HepG2 (cell line): ENCODE results near the gene RAC3. TPM values are rescaled to one million over a fixed set of nuclear protein-coding genes. Genes with fewer than 3 reads are reported as not detected.

Source experiments
- EEA1 ChIP-seq: sonication (generic); formaldehyde crosslinking; IDR thresholded peaks from 2 replicates; pipeline ENCODE4 v1.5.1; 2020; ENCODE audit warnings: mild to moderate bottlenecking, missing genetic modification reagents, borderline replicate concordance
- FIP1L1 ChIP-seq: fragments of 200-400 bp; formaldehyde crosslinking; IDR thresholded peaks from 2 replicates; pipeline ENCODE4 v1.6.1; 2018; ENCODE audit warnings: low read depth, mild to moderate bottlenecking, low read length, moderate library complexity, borderline replicate concordance; ENCODE audit not compliant: insufficient read depth
- GATA4 ChIP-seq: sonication (generic); IDR thresholded peaks from 2 replicates; pipeline ENCODE4 v1.6.1; 2016; ENCODE audit warnings: antibody characterized with exemption, low read depth, borderline replicate concordance
- MLLT10 ChIP-seq: sonication (generic); formaldehyde crosslinking; IDR thresholded peaks from 2 replicates; pipeline ENCODE4 v1.4.0; 2020; ENCODE audit warnings: missing genetic modification reagents
- MLX ChIP-seq: IDR thresholded peaks from 2 replicates; pipeline ENCODE4 v1.6.1; 2016
- NRL ChIP-seq: sonication (generic); formaldehyde crosslinking; IDR thresholded peaks from 2 replicates; pipeline ENCODE4 v1.5.0; 2020; ENCODE audit warnings: missing genetic modification reagents, mild to moderate bottlenecking, moderate library complexity, borderline replicate concordance
- PRMT3 ChIP-seq: sonication (generic); formaldehyde crosslinking; IDR thresholded peaks from 2 replicates; pipeline ENCODE4 v1.8.1; 2022; ENCODE audit warnings: low read depth, mild to moderate bottlenecking, moderate library complexity, missing genetic modification reagents, borderline replicate concordance
- RAD51 ChIP-seq: fragments of 450-650 bp; IDR thresholded peaks from 2 replicates; pipeline ENCODE4 v1.6.1; 2016; ENCODE audit warnings: borderline replicate concordance
- RARA ChIP-seq: IDR thresholded peaks from 2 replicates; pipeline ENCODE4 v1.6.1; 2016; ENCODE audit warnings: missing genetic modification reagents, missing compliant biosample characterization
- RFX1 ChIP-seq: fragments of 450-650 bp; IDR thresholded peaks from 2 replicates; pipeline ENCODE4 v1.6.1; 2017
- SUZ12 ChIP-seq: fragments of 150-350 bp; IDR thresholded peaks from 2 replicates; pipeline ENCODE4 v1.6.1; 2014; ENCODE audit warnings: low read depth, low read length
- TBX2 ChIP-seq: sonication (generic); formaldehyde crosslinking; IDR thresholded peaks from 2 replicates; pipeline ENCODE4 v1.5.0; 2020; ENCODE audit warnings: missing genetic modification reagents, mild to moderate bottlenecking, borderline replicate concordance
- ZBTB38 ChIP-seq: sonication (generic); formaldehyde crosslinking; IDR thresholded peaks from 2 replicates; pipeline ENCODE4 v1.5.1; 2020; ENCODE audit warnings: mild to moderate bottlenecking, missing genetic modification reagents
- ZBTB7A ChIP-seq: sonication (generic); formaldehyde crosslinking; IDR thresholded peaks from 2 replicates; pipeline ENCODE4 v1.8.0; 2022; ENCODE audit warnings: mild to moderate bottlenecking, missing genetic modification reagents
- ZFP36L1 ChIP-seq: sonication (generic); formaldehyde crosslinking; IDR thresholded peaks from 2 replicates; pipeline ENCODE4 v1.8.0; 2022; ENCODE audit warnings: mild to moderate bottlenecking, missing genetic modification reagents, moderate library complexity
- ZNF101 ChIP-seq: sonication (generic); formaldehyde crosslinking; IDR thresholded peaks from 2 replicates; pipeline ENCODE4 v1.4.0; 2020; ENCODE audit warnings: mild to moderate bottlenecking, low read depth, missing genetic modification reagents, borderline replicate concordance
- ZNF350 ChIP-seq: sonication (generic); formaldehyde crosslinking; IDR thresholded peaks from 2 replicates; pipeline ENCODE4 v1.4.0; 2020; ENCODE audit warnings: mild to moderate bottlenecking, low read depth, missing genetic modification reagents, borderline replicate concordance
- ZNF414 ChIP-seq: sonication (generic); formaldehyde crosslinking; IDR thresholded peaks from 2 replicates; pipeline ENCODE4 v1.5.0; 2020; ENCODE audit warnings: missing genetic modification reagents
- ZSCAN5A ChIP-seq: sonication (generic); formaldehyde crosslinking; IDR thresholded peaks from 2 replicates; pipeline ENCODE4 v1.8.0; 2022; ENCODE audit warnings: mild to moderate bottlenecking, missing genetic modification reagents, borderline replicate concordance
- polyA plus RNA-seq, 8 experiments: library from polyadenylated mRNA; depleted of rRNA in 3 of 8; stranded (reverse) in 7 of 8; unstranded in 1 of 8; fragments of >200 nt; fragmentation: Illumina TruSeq in 4 of 8; extraction: Trizol in 4 of 8; gene quantifications; 2 replicates each; pipeline versions ENCODE4 v1.2.1 to v1.2.3, GENCODE V29; 2011 to 2016; ENCODE audit warnings: low read depth in 4 of 8, missing spikeins in 1 of 8, mixed read lengths in 1 of 8; ENCODE audit not compliant: insufficient read depth in 1 of 8
- total RNA-seq, 5 experiments: library from RNA; depleted of rRNA; stranded (reverse); fragments of >200 nt; fragmentation: Illumina TruSeq; extraction: Trizol; gene quantifications; 2 replicates each; pipeline ENCODE4 v1.2.3, GENCODE V29; 2016; ENCODE audit warnings: low read depth in 1 of 5
- TF ChIP-seq, protein P1 (sequence below): sonication (generic); formaldehyde crosslinking; IDR thresholded peaks from 2 replicates; pipeline ENCODE4 v1.4.0; 2020; ENCODE audit warnings: missing genetic modification reagents
- TF ChIP-seq, protein P2 (sequence below): sonication (generic); formaldehyde crosslinking; IDR thresholded peaks from 2 replicates; pipeline ENCODE4 v1.5.0; 2020; ENCODE audit warnings: missing genetic modification reagents

Gene RAC3
- total and polyA plus RNA-seq, 2 of the 13 experiments (the other 11 are each of a cell fraction or from before 2014, with no cell fraction given): 10.5 to 21.3 TPM

DNA sequence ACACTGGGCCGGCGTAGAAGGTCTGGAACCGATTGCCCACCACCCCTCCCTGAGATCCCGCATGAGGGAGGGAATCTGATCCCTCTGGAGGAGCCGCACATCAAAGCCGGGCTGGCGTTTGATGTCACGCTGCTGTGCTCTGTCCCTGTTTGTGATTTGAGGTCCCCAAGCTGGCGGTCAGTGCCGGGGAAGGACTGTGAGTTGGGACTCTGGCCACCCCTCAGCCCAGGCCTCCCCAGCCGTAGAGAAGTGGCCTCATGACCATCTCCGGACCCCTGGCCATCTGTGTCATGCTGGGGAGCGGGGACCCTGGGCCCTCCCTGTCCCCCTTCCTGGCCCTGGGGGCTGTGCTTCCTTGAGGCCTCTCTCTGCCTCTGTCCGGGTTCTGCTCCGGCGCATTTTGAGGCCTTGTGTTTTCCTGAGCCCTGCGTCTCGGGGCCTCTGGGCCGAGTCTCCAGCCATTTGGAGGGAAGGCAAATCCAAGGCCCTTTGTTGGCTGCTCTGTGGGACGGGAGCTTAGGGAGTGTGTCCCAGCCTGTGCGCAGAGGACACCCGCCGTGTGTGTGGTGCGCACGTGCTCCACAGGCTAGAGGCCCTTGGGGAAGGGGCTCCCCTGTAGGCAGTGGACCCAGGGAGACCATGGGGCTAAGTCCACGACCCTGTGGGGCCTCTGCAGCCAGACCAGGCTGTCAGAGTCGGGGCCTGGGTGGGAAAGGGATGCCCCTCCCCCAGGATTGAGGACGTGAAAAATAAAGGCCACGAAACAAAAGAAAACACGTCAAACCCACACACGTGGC is 39.0 kb upstream of the RAC3 start (continued):
- TF ChIP-seq SUZ12: no peak
- peak; percentile 87; the same call in 1 of the 2 replicates for TF ChIP-seq ZSCAN5A (CRISPR knock-in tag)
- TF ChIP-seq, protein P1, sequence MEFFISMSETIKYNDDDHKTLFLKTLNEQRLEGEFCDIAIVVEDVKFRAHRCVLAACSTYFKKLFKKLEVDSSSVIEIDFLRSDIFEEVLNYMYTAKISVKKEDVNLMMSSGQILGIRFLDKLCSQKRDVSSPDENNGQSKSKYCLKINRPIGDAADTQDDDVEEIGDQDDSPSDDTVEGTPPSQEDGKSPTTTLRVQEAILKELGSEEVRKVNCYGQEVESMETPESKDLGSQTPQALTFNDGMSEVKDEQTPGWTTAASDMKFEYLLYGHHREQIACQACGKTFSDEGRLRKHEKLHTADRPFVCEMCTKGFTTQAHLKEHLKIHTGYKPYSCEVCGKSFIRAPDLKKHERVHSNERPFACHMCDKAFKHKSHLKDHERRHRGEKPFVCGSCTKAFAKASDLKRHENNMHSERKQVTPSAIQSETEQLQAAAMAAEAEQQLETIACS (CRISPR knock-in tag): peak; percentile 65
- TF ChIP-seq ZBTB38 (CRISPR knock-in tag): 0 out of 2 replicates have a peak, but pooled peaks have one; percentile 86
- 0 out of 2 replicates have a peak, but pooled peaks have one; percentile 22 for TF ChIP-seq ZNF414 (CRISPR knock-in tag)
- peak; percentile 49 for TF ChIP-seq FIP1L1
- TF ChIP-seq ZFP36L1: peak; percentile 99
- peak; percentile 89 for TF ChIP-seq RARA (CRISPR knock-in tag)
- peak; percentile 99 for TF ChIP-seq NRL (CRISPR knock-in tag)
- no peak for TF ChIP-seq RFX1
- TF ChIP-seq RAD51: no peak
- TF ChIP-seq GATA4: peak; percentile 44
- peak; percentile 100 for TF ChIP-seq ZBTB7A (CRISPR knock-in tag)
- peak; percentile 79 for TF ChIP-seq ZNF350 (CRISPR knock-in tag)
- TF ChIP-seq ZNF101 (CRISPR knock-in tag): peak; percentile 95
- TF ChIP-seq EEA1: peak; percentile 98
- TF ChIP-seq TBX2 (CRISPR knock-in tag): peak; percentile 91
- TF ChIP-seq MLX: peak; percentile 99
- peak; percentile 84 for TF ChIP-seq PRMT3 (CRISPR knock-in tag)
- no peak for TF ChIP-seq MLLT10
- TF ChIP-seq, protein P2, sequence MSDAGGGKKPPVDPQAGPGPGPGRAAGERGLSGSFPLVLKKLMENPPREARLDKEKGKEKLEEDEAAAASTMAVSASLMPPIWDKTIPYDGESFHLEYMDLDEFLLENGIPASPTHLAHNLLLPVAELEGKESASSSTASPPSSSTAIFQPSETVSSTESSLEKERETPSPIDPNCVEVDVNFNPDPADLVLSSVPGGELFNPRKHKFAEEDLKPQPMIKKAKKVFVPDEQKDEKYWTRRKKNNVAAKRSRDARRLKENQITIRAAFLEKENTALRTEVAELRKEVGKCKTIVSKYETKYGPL (CRISPR knock-in tag): no peak
